HCT116 (cell line): ENCODE data around the gene NOLC1. TPM values are rescaled to one million over a fixed set of nuclear protein-coding genes. Genes with fewer than 3 reads are reported as not detected.

Source experiments
- ATAC-seq: fragments of 200-7000 bp; cut with Tn5 transposase; 2 replicates; pipeline ENCODE4 v1.9.1; 2020; ENCODE audit warnings: mild to moderate bottlenecking, moderate library complexity
- BruUV-seq: library from RNA; stranded (reverse); fragments of 400-500 nt; replicated peaks from 2 replicates; lab custom pipeline; 2021; lab: Mats Ljungman, UMichigan
- CTCF ChIA-PET: fragments of 300-600 bp; sonication (Branson Sonifier 250); formaldehyde crosslinking; loops from one replicate; lab custom pipeline; 2021; ENCODE audit warnings: antibody characterized with exemption; lab: Charles Lee
- POLR2A ChIA-PET: fragments of 300-600, 350-600 bp; sonication (Branson Sonifier 250); formaldehyde crosslinking; loops from one replicate; lab custom pipeline; 2021; ENCODE audit warnings: antibody characterized with exemption; lab: Charles Lee
- RAD21 ChIA-PET, 2 experiments: fragments of 300-600 bp; sonication (Branson Sonifier 250); formaldehyde crosslinking; loops; one replicate each; lab custom pipeline; 2023; ENCODE audit warnings: low total read pairs in 2 of 2; ENCODE audit not compliant: uncharacterized antibody in 2 of 2, unreplicated experiment in 2 of 2, low non-redundant PET in 1 of 2; lab: Charles Lee
- DNase-seq: peaks from one replicate; pipeline ENCODE4 v3.0.0-alpha.2; 2010; ENCODE audit warnings: low read depth, low spot score
- H2AFZ ChIP-seq: fragments of 200-600 bp; shearing (Covaris generic), sonication (generic); 2 replicates; pipeline ENCODE4 v1.6.1; 2017; ENCODE audit warnings: low read depth, mixed run types, mixed read lengths, antibody characterized with exemption, low read length; ENCODE audit not compliant: poor library complexity, severe bottlenecking
- H3K27ac ChIP-seq: 2 replicates; pipeline ENCODE4 v1.5.1; 2012; ENCODE audit warnings: low read depth, low read length
- H3K27me3 ChIP-seq: fragments of 200-600 bp; sonication (generic); 2 replicates; pipeline ENCODE4 v1.6.1; 2016; ENCODE audit warnings: mixed run types, low read length, mixed read lengths; ENCODE audit not compliant: insufficient read depth
- H3K36me3 ChIP-seq, 2 experiments: fragments of 200-500 bp in 1 of 2; fragments of 200-600 bp in 1 of 2; sonication (Bioruptor generic) in 1 of 2; sonication (generic) in 1 of 2; 2 replicates each; pipeline versions ENCODE4 v1.5.1 to v1.6.1; 2014 to 2016; ENCODE audit warnings: low read length in 2 of 2, inconsistent platforms in 1 of 2, mixed read lengths in 1 of 2, mixed run types in 1 of 2; ENCODE audit not compliant: insufficient read depth in 2 of 2, control insufficient read depth in 1 of 2
- H3K4me1 ChIP-seq, 2 experiments: fragments of 200-600 bp in 1 of 2; sonication (generic) in 1 of 2; 2 replicates each; pipeline versions ENCODE4 v1.5.1 to v1.6.1; 2012 to 2017; ENCODE audit warnings: low read length in 2 of 2, inconsistent platforms in 1 of 2, mild to moderate bottlenecking in 1 of 2, mixed read lengths in 1 of 2, mixed run types in 1 of 2, moderate library complexity in 1 of 2; ENCODE audit not compliant: insufficient read depth in 2 of 2, control insufficient read depth in 1 of 2
- H3K4me2 ChIP-seq: fragments of 200-600 bp; sonication (generic); 2 replicates; pipeline ENCODE4 v1.6.1; 2017; ENCODE audit warnings: mixed run types, low read length, mixed read lengths
- H3K4me3 ChIP-seq, 2 experiments: fragments of 200-600 bp in 1 of 2; sonication (generic) in 1 of 2; replicated peaks in 1 of 2; 2 replicates each; pipeline ENCODE4 v1.5.1; 2011 to 2016; ENCODE audit warnings: low read length in 2 of 2, control low read depth in 1 of 2, low read depth in 1 of 2, mild to moderate bottlenecking in 1 of 2, mixed read lengths in 1 of 2, mixed run types in 1 of 2
- H3K79me2 ChIP-seq: fragments of 200-600 bp; sonication (generic); 2 replicates; pipeline ENCODE4 v1.6.1; 2017; ENCODE audit warnings: mild to moderate bottlenecking, mixed run types, low read length, moderate library complexity, mixed read lengths; ENCODE audit not compliant: insufficient read depth
- H3K9ac ChIP-seq: fragments of 200-600 bp; sonication (generic); 2 replicates; pipeline ENCODE4 v1.6.1; 2016; ENCODE audit warnings: low read length, mixed read lengths
- H3K9me2 ChIP-seq: fragments of 200-600 bp; sonication (generic), shearing (Covaris generic); 2 replicates; pipeline ENCODE4 v1.6.1; 2017; ENCODE audit warnings: mixed run types, mild to moderate bottlenecking, moderate library complexity; ENCODE audit not compliant: insufficient read depth
- H3K9me3 ChIP-seq, 2 experiments: fragments of 200-500 bp in 1 of 2; fragments of 200-600 bp in 1 of 2; sonication (Bioruptor generic) in 1 of 2; sonication (generic) in 1 of 2; 2 replicates each; pipeline ENCODE4 v1.6.1; 2014 to 2017; ENCODE audit warnings: low read length in 2 of 2, mixed read lengths in 2 of 2, inconsistent platforms in 1 of 2, low read depth in 1 of 2, mild to moderate bottlenecking in 1 of 2, mixed run types in 1 of 2, moderate library complexity in 1 of 2; ENCODE audit not compliant: control insufficient read depth in 1 of 2, insufficient read depth in 1 of 2
- H4K20me1 ChIP-seq: fragments of 200-600 bp; sonication (generic), shearing (Covaris generic); 2 replicates; pipeline ENCODE4 v1.6.1; 2017; ENCODE audit warnings: mixed run types, mild to moderate bottlenecking, moderate library complexity; ENCODE audit not compliant: insufficient read depth
- ATF3 ChIP-seq: IDR thresholded peaks from 2 replicates; pipeline ENCODE4 v1.6.1; 2012
- CBX3 ChIP-seq: IDR thresholded peaks from 2 replicates; pipeline ENCODE4 v1.6.1; 2012; ENCODE audit warnings: low read depth
- CEBPB ChIP-seq: IDR thresholded peaks from 2 replicates; pipeline ENCODE4 v1.6.1; 2012; ENCODE audit warnings: low read depth
- CTCF ChIP-seq, 3 experiments: fragments of 200-600 bp in 1 of 3; sonication (generic) in 1 of 3; IDR thresholded peaks in 2 of 3; conservative IDR thresholded peaks in 1 of 3; 2 replicates each; pipeline ENCODE4 v1.5.1; 2012 to 2017; ENCODE audit warnings: low read depth in 2 of 3, low read length in 2 of 3, antibody characterized with exemption in 1 of 3, borderline replicate concordance in 1 of 3, control low read depth in 1 of 3, mild to moderate bottlenecking in 1 of 3, mixed read lengths in 1 of 3, mixed run types in 1 of 3, moderate library complexity in 1 of 3; ENCODE audit not compliant: insufficient read depth in 1 of 3
- ELF1 ChIP-seq: IDR thresholded peaks from 2 replicates; pipeline ENCODE4 v1.6.1; 2012; ENCODE audit warnings: low read depth, borderline replicate concordance
- EZH2 ChIP-seq: fragments of 200-600 bp; sonication (generic); IDR thresholded peaks from 2 replicates; pipeline ENCODE4 v1.6.1; 2017; ENCODE audit warnings: antibody characterized with exemption, mixed run types
- EZH2phosphoT487 ChIP-seq: fragments of 200-600 bp; IDR thresholded peaks from 2 replicates; pipeline ENCODE4 v1.6.1; 2018; ENCODE audit warnings: antibody characterized with exemption, borderline replicate concordance
- JUND ChIP-seq: IDR thresholded peaks from 2 replicates; pipeline ENCODE4 v1.6.1; 2012
- POLR2A ChIP-seq: IDR thresholded peaks from 2 replicates; pipeline ENCODE4 v1.7.0; 2011; ENCODE audit warnings: borderline replicate concordance; ENCODE audit not compliant: insufficient read depth, insufficient read length; ENCODE audit errors: extremely low read depth
- POLR2AphosphoS5 ChIP-seq: IDR thresholded peaks from 2 replicates; pipeline ENCODE4 v1.6.1; 2011; ENCODE audit warnings: mild to moderate bottlenecking, low read depth, low read length, moderate library complexity
- SP1 ChIP-seq: IDR thresholded peaks from 2 replicates; pipeline ENCODE4 v1.6.1; 2012; ENCODE audit warnings: low read depth
- SRF ChIP-seq: IDR thresholded peaks from 2 replicates; pipeline ENCODE4 v1.6.1; 2012; ENCODE audit warnings: low read depth
- TCF7L2 ChIP-seq: IDR thresholded peaks from 2 replicates; pipeline ENCODE4 v1.7.0; 2011; ENCODE audit warnings: borderline replicate concordance, inconsistent platforms; ENCODE audit not compliant: insufficient read depth, insufficient read length; ENCODE audit errors: extremely low read depth
- YY1 ChIP-seq: IDR thresholded peaks from 2 replicates; pipeline ENCODE4 v1.6.1; 2011; ENCODE audit warnings: low read length, low read depth, moderate library complexity, mild to moderate bottlenecking; ENCODE audit not compliant: insufficient replicate concordance; ENCODE audit errors: extremely low read depth
- ZBTB33 ChIP-seq: IDR thresholded peaks from 2 replicates; pipeline ENCODE4 v1.6.1; 2011; ENCODE audit warnings: mild to moderate bottlenecking, low read length, moderate library complexity; ENCODE audit not compliant: insufficient replicate concordance; ENCODE audit errors: extremely low read depth
- ZFX ChIP-seq: fragments of 450-650 bp; IDR thresholded peaks from 2 replicates; pipeline ENCODE4 v1.6.1; 2017
- ZNF274 ChIP-seq: fragments of 200-500 bp; sonication (Bioruptor generic); IDR thresholded peaks from 2 replicates; pipeline ENCODE4 v1.6.1; 2014; ENCODE audit warnings: mild to moderate bottlenecking, low read depth, low read length, inconsistent platforms
- intact Hi-C: fragments of 100-400 bp; cut with micrococcal nuclease; formaldehyde crosslinking; loops from 2 replicates; pipeline ENCODE4 v1.10.0; 2022
- total RNA-seq: library from RNA; stranded (reverse); gene quantifications from one replicate; pipeline ENCODE4 v1.2.1, GENCODE V29; 2021; ENCODE audit not compliant: unreplicated experiment

NOLC1 gene
- total RNA-seq, 1 experiment from 2014 or later: 231 TPM

GRCh38 chr10:102172288-102172687 is 20.1 kb downstream of the NOLC1 start:
- ChIA-PET CTCF (no interaction called here), POLR2A (no interaction called here), RAD21 (no interaction called here)
- BruUV-seq: no TSS peak
- H3K9me2 ChIP-seq: no peaks in the 10 kb centered on the region
- no peak overlapping the region for H3K4me2 ChIP-seq
- H3K79me2 ChIP-seq: no peaks in the 10 kb centered on the region
- peaks cover 4 to 6% of the 10 kb centered on the region in 2 experiments; a peak in 2 of 4 replicates for H3K4me1 ChIP-seq
- H3K9me3 ChIP-seq: no peaks in the 10 kb centered on the region
- intact Hi-C loops: no loop called here
- DNase-seq: no peak
- H4K20me1 ChIP-seq: no peaks in the 10 kb centered on the region
- no peaks in the 10 kb centered on the region for H3K27me3 ChIP-seq
- no peak overlapping the region for H2AFZ ChIP-seq
- H3K27ac ChIP-seq: no peak overlapping the region
- TF ChIP-seq ZNF274 (no peak), ZBTB33 (no peak), TCF7L2 (no peak), CEBPB (no peak), ATF3 (no peak), CBX3 (no peak), POLR2AphosphoS5 (no peak), POLR2A (no peak), EZH2 (no peak), ZFX (no peak), CTCF (IDR thresholded peaks at IDR 0.05 in 2 of 3, conservative IDR thresholded peaks at IDR 0.05 in 1 of 3; ENCODE audit: borderline replicate concordance in 1 of 3, insufficient read depth in 1 of 3, low read depth in 2 of 3, low read length in 2 of 3) (no peak), EZH2phosphoT487 (no peak), SP1 (no peak), YY1 (no peak), ELF1 (no peak), SRF (no peak), JUND (no peak)
- H3K36me3 ChIP-seq: no peaks in the 10 kb centered on the region
- H3K9ac ChIP-seq: no peak overlapping the region
- ATAC-seq: no peak
- no peak overlapping the region for H3K4me3 ChIP-seq
